GM21723 (cell line): Measurements from ENCODE around the gene FAM204A.

Source experiments
- ATAC-seq: cut with Tn5 transposase; IDR thresholded peaks from one replicate; pipeline ENCODE4 v1.9.1; 2021; ENCODE audit warnings: mild to moderate bottlenecking, moderate library complexity; ENCODE audit not compliant: unreplicated experiment

Gene FAM204A

GRCh38 chr10:118332236-118332635, 9.9 kb downstream of the FAM204A start:
- ATAC-seq, result peak; percentile 81

- no peak for ATAC-seq
Observed at GRCh38 chr10:118330295-118331076, 11.6 kb downstream of the FAM204A start.

- ATAC-seq, result no peak
Observed at GRCh38 chr10:118324140-118324539, 18.0 kb downstream of the FAM204A start.

GRCh38 chr10:118321724-118322575, 20.2 kb downstream of the FAM204A start:
- no peak for ATAC-seq

- ATAC-seq, result no peak
Observed at GRCh38 chr10:118315629-118316028, 26.5 kb downstream of the FAM204A start.

GRCh38 chr10:118314882-118315281, 27.2 kb downstream of the FAM204A start:
- no peak for ATAC-seq

DNA sequence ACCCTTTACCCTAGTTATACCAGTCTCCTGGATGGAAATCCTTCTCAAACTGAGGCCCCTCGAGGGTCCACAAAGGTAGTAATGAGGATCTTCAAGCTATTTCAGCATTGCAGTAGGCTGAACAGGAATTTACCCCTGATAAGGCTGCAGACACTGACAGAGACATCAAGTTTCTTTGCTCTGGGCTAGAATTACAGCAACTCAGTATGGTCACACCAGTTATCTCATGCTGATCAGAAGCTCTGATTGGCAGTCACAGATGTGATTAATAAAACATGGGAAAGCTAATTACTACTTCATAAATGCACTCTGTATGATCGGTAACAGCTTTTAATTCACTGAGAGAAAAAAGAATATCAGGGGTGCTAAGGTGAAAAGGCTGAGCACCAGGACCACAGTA, 30.6 kb downstream of the FAM204A start:
- ATAC-seq, result no peak

DNA sequence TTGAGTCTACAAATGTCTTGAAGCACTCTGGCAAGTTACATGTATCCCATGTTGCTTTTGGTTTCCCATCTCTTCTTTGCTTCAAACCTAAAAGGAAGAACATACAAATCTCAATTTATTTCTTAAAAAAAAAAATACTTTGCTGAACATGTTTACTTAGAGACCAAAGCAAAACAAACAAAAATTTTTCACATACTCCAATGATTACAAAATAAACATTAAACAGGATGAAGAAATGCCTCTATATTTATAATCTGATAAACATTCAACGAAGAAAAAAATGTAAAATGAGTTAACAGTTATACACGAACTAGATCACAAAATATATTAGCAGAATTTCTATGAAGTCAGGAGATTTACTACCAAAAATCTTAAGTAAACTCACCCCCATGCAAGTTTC, 31.3 kb downstream of the FAM204A start:
- no peak for ATAC-seq

DNA sequence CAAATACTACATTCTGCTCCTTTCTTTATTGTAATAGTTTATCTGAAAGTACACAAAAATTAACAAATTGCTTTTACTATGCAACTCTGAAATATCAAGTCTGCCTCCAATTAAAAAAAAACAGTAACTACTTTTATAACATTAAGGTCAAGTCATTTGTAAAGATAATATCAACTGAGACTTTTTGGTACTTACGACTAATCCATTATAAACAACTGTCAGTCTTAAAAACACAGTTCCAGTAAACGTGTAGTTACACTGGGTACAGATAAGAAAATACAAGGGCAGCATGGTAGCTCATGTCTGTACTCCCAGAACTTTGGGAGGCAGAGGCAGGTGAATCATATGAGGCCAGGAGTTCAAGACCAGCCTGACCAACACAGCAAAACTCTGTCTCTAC, 32.2 kb downstream of the FAM204A start:
- ATAC-seq, result no peak

DNA sequence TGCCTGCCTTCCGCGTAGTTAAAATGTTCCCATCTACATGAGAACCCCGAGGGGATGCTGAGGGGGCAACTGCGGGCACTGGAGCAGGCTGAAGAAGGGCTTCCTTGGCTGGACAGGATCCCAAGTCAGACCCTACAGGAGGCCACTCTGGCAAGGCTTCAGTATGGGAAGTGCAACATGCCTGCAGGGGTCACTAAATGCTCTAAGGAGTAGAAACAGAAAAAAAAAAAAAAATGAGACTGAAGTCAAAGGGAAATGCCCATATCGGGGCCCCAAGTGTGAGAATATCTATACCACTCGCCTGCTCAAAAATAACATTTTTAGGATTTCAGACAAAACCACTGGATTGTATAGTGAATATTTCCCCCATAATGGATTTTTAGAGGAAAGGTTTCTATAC, 33.5 kb downstream of the FAM204A start:
- no peak for ATAC-seq

GRCh38 chr10:118307859-118308258, 34.3 kb downstream of the FAM204A start:
- ATAC-seq, result no peak

- no peak for ATAC-seq
Observed at GRCh38 chr10:118307220-118307619, 34.9 kb downstream of the FAM204A start.

- ATAC-seq, result no peak
Observed at GRCh38 chr10:118305730-118306129, 36.4 kb downstream of the FAM204A start.

DNA sequence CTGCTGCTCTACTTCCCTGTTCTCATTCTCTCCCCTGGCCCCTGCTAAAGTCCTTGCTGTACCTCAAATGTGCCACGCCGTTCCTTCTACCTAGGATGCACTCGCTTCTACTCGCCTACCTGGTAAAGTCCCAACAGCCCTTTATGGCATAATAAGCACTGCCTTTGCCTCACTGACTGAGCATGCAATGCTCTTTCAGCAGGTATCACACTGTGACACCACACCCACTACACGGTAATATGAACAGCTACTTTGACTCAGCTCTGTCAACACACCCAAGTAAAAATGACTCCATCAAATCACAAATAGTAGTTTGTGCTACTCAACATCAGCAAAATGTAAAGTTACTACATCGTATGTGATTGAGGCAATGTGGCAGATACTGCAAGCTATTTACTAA, 37.6 kb downstream of the FAM204A start:
- no peak for ATAC-seq

- no peak for ATAC-seq
Observed at GRCh38 chr10:118301211-118301610, 40.9 kb downstream of the FAM204A start.

- ATAC-seq, result no peak
Observed at GRCh38 chr10:118300320-118300719, 41.8 kb downstream of the FAM204A start.

- ATAC-seq, result no peak
Observed at GRCh38 chr10:118298787-118299186, 43.3 kb downstream of the FAM204A start.

DNA sequence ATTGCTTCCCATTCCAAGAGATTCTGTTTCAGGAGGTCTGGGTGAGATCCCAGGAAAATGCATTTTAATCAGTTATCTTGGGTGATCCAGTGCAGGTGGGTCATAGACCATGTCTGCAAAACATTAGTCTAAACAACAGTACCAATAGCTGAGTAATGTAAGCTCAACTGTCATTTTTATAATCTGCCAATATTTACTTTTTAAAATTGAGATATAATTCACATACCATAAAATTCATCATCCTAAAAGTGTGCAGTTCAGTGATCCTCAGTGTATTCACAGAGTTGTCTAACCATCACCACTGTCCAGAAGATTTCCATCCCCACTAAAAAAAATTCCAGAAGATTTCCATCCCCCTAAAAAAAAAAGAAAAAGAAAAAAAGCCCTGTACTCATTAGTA, 51.0 kb downstream of the FAM204A start:
- no peak for ATAC-seq

GRCh38 chr10:118290471-118290995, 51.6 kb downstream of the FAM204A start:
- ATAC-seq, result no peak

- ATAC-seq, result no peak
Observed at GRCh38 chr10:118287076-118287806, 54.9 kb downstream of the FAM204A start.
